B cell (primary cell): ENCODE measurements around the gene OPN1SW. TPM values are rescaled to one million over a fixed set of nuclear protein-coding genes. Genes with fewer than 3 reads are reported as not detected.

Source experiments
- ATAC-seq: fragments of 200-7000 bp; cut with Tn5 transposase; one replicate; pipeline ENCODE4 v1.10.0; 2021; ENCODE audit warnings: low read depth, mild to moderate bottlenecking, moderate number of reproducible peaks, moderate library complexity
- CTCF ChIA-PET: fragments of 350-600 bp; sonication (Branson Sonifier 250); formaldehyde crosslinking; loops from one replicate; lab custom pipeline; 2021; ENCODE audit warnings: antibody characterized with exemption, inconsistent platforms; lab: Charles Lee
- POLR2A ChIA-PET: fragments of 350-600 bp; sonication (Branson Sonifier 250); formaldehyde crosslinking; loops from one replicate; lab custom pipeline; 2021; ENCODE audit warnings: antibody characterized with exemption; lab: Charles Lee
- DNase-seq: peaks from one replicate; pipeline ENCODE4 v3.0.0; 2013
- H2AFZ ChIP-seq: 2 replicates; pipeline ENCODE4 v1.6.1; 2012; ENCODE audit warnings: mild to moderate bottlenecking, low read depth, low read length; ENCODE audit not compliant: insufficient read depth, poor library complexity, severe bottlenecking
- H3K27ac ChIP-seq, 2 donors: 1 replicate in 1 of 2; 2 replicates in 1 of 2; pipeline ENCODE4 v1.5.1; 2012 to 2013; ENCODE audit warnings: low read length in 2 of 2, mild to moderate bottlenecking in 2 of 2, moderate library complexity in 1 of 2
- H3K27me3 ChIP-seq, 4 experiments: fragments of 200-600 bp in 1 of 4; sonication (generic) in 1 of 4; replicated peaks in 1 of 4; 1 replicate in 2 of 4; 2 replicates in 2 of 4; pipeline versions ENCODE4 v1.6.1 to v1.7.0; 2013 to 2016; ENCODE audit warnings: low read length in 3 of 4, mild to moderate bottlenecking in 2 of 4, mixed read lengths in 1 of 4, moderate library complexity in 1 of 4; ENCODE audit not compliant: insufficient read depth in 4 of 4, control insufficient read depth in 3 of 4; ENCODE audit errors: control extremely low read depth in 1 of 4
- H3K36me3 ChIP-seq, 2 experiments: replicated peaks in 1 of 2; 1 replicate in 1 of 2; 2 replicates in 1 of 2; pipeline versions ENCODE4 v1.6.1 to v1.7.1; 2013; ENCODE audit warnings: low read length in 1 of 2; ENCODE audit not compliant: insufficient read depth in 2 of 2, control insufficient read depth in 1 of 2; ENCODE audit errors: control extremely low read depth in 1 of 2, extremely low read depth in 1 of 2
- H3K4me1 ChIP-seq, 2 donors: fragments of 200-600 bp in 1 of 2; sonication (generic) in 1 of 2; 1 replicate in 1 of 2; 2 replicates in 1 of 2; pipeline versions ENCODE4 v1.5.1 to v1.6.1; 2013 to 2017; ENCODE audit warnings: low read length in 2 of 2; ENCODE audit not compliant: control insufficient read depth in 2 of 2, insufficient read depth in 2 of 2
- H3K4me2 ChIP-seq: replicated peaks from 2 replicates; pipeline ENCODE3; 2012; ENCODE audit warnings: mild to moderate bottlenecking, low read depth, low read length; ENCODE audit not compliant: poor library complexity, severe bottlenecking
- H3K4me3 ChIP-seq, 5 experiments: fragments of 200-600 bp in 1 of 5; sonication (generic) in 1 of 5; 1 replicate in 3 of 5; 2 replicates in 2 of 5; pipeline versions ENCODE4 v1.5.1 to v1.7.0; 2011 to 2016; ENCODE audit warnings: low read length in 4 of 5, mild to moderate bottlenecking in 4 of 5, low read depth in 2 of 5, control low read depth in 1 of 5, moderate library complexity in 1 of 5; ENCODE audit not compliant: insufficient read depth in 1 of 5; ENCODE audit errors: control extremely low read depth in 1 of 5, extremely low read depth in 1 of 5
- H3K79me2 ChIP-seq: fragments of 200-600 bp; sonication (generic); one replicate; pipeline ENCODE4 v1.6.0; 2016; ENCODE audit warnings: low read length; ENCODE audit not compliant: control insufficient read depth, insufficient read depth
- H3K9ac ChIP-seq: fragments of 200-600 bp; sonication (generic); 2 replicates; pipeline ENCODE4 v1.6.1; 2017; ENCODE audit warnings: mild to moderate bottlenecking, low read length, moderate library complexity
- H3K9me3 ChIP-seq, 3 donors: one replicate each; pipeline versions ENCODE4 v1.6.1 to v1.7.1; 2013; ENCODE audit warnings: low read length in 2 of 3; ENCODE audit not compliant: control insufficient read depth in 2 of 3, insufficient read depth in 1 of 3; ENCODE audit errors: control extremely low read depth in 1 of 3
- H4K20me1 ChIP-seq: 2 replicates; pipeline ENCODE4 v1.6.0; 2012; ENCODE audit warnings: mild to moderate bottlenecking, low read length; ENCODE audit not compliant: insufficient read depth, control insufficient read depth, poor library complexity, severe bottlenecking
- H3K27ac Mint-ChIP-seq: one replicate; pipeline ENCODE4 v1.8.0; 2021; ENCODE audit warnings: mixed read lengths
- H3K27me3 Mint-ChIP-seq: one replicate; pipeline ENCODE4 v1.8.0; 2021; ENCODE audit warnings: mixed read lengths
- H3K4me1 Mint-ChIP-seq: one replicate; pipeline ENCODE4 v1.8.0; 2021; ENCODE audit warnings: mixed read lengths
- H3K4me3 Mint-ChIP-seq: one replicate; pipeline ENCODE4 v1.8.0; 2021; ENCODE audit warnings: mixed read lengths
- H3K9me3 Mint-ChIP-seq: one replicate; pipeline ENCODE4 v1.8.0; 2022; ENCODE audit warnings: mixed read lengths; ENCODE audit not compliant: insufficient read depth
- EZH2 ChIP-seq: IDR thresholded peaks from 2 replicates; pipeline ENCODE4 v1.6.1; 2012; ENCODE audit warnings: borderline replicate concordance, low read depth, mild to moderate bottlenecking, moderate library complexity, low read length; ENCODE audit not compliant: insufficient read depth, poor library complexity, severe bottlenecking
- whole genome bisulfite sequencing: methylation state at CpG from one replicate; pipeline ENCODE4 v1.1.5; 2013; ENCODE audit warnings: missing lambda C conversion rate; ENCODE audit not compliant: insufficient coverage; 5-methylcytosine and 5-hydroxymethylcytosine counted together
- intact Hi-C: fragments of 100-400 bp; cut with micrococcal nuclease; formaldehyde crosslinking; loops from one replicate; pipeline ENCODE4 v1.10.0; 2022
- polyA plus RNA-seq: library from polyadenylated mRNA; depleted of rRNA; stranded (reverse); fragments of >200 nt; gene quantifications from 2 replicates; pipeline ENCODE4 v1.2.3, GENCODE V29; 2012
- total RNA-seq, 2 donors: library from RNA; stranded (reverse); fragments of 120-200 nt in 1 of 2; gene quantifications; 1 replicate in 1 of 2; 2 replicates in 1 of 2; pipeline versions ENCODE4 v1.2.3 to v1.2.4, GENCODE V29; 2013 to 2022
- TF ChIP-seq, protein P1 (sequence below): fragments of 200-600 bp; IDR thresholded peaks from one replicate; pipeline ENCODE4 v1.8.0; 2022; ENCODE audit warnings: antibody characterized with exemption, mild to moderate bottlenecking

OPN1SW gene
- total and polyA plus RNA-seq, 2 donors (not counting 1 experiment from before 2014, with no cell fraction given): not detected

DNA sequence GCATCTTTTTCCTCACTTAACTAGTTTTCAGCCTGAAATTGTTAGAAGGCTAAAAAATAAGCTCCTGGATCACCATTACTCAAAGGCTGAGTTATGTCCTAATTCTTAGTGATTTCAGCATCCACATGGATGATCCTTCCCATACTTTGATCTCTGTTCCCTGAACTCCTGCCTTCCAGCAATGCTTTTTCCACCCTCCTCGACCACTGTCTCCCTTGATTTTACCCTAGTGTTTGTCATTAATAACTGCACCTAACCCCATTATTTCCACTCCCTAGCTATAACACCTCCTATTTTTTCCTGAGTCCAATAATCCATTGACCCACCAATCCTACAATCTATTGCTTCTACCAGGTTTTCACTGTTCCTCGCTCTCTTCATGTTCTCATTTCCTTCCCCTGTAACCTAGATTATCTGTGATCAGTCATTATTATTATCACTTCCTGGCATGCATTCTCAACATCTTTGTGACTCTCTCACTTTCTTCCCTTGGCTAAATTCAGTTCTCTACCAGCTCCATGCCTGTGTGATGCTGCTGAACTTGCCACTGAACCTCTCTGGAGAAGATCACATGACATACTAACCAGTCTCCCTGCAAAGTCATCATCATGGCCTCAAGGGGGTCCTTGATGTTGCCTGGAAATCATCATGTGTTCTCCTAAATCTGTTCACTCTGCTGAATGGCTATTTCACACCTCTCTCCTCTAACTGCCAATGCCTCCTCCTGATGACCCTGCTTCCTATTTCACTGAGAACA, 42.9 kb downstream of the OPN1SW start:
- Mint-ChIP-seq H3K4me1 (peaks cover 4% of the 10 kb centered on the region), H3K27ac (no peak overlapping the region), H3K4me3 (no peak overlapping the region), H3K9me3 (no peaks in the 10 kb centered on the region), H3K27me3 (peaks cover 8% of the 10 kb centered on the region)
- peaks cover 3% of the 10 kb centered on the region for H3K79me2 ChIP-seq
- ChIA-PET CTCF (no interaction called here), POLR2A (no interaction called here)
- no peak for DNase-seq
- no peak overlapping the region for H3K4me2 ChIP-seq
- H3K4me1 ChIP-seq: peaks cover 20 to 26% of the 10 kb centered on the region in 2 donors
- no peak overlapping the region for H3K9ac ChIP-seq
- no peak for ATAC-seq
- intact Hi-C loops: loop anchor here (1.0 to 10.0 kb wide), 2 partner anchors 31 to 278 kb away; partner anchors contain the start of gene HILPDA
- H3K36me3 ChIP-seq: no peaks in the 10 kb centered on the region
- H3K9me3 ChIP-seq: no peaks in the 10 kb centered on the region
- H4K20me1 ChIP-seq: no peaks in the 10 kb centered on the region
- H2AFZ ChIP-seq: no peak overlapping the region
- no peak for TF ChIP-seq EZH2
- TF ChIP-seq, protein P1, sequence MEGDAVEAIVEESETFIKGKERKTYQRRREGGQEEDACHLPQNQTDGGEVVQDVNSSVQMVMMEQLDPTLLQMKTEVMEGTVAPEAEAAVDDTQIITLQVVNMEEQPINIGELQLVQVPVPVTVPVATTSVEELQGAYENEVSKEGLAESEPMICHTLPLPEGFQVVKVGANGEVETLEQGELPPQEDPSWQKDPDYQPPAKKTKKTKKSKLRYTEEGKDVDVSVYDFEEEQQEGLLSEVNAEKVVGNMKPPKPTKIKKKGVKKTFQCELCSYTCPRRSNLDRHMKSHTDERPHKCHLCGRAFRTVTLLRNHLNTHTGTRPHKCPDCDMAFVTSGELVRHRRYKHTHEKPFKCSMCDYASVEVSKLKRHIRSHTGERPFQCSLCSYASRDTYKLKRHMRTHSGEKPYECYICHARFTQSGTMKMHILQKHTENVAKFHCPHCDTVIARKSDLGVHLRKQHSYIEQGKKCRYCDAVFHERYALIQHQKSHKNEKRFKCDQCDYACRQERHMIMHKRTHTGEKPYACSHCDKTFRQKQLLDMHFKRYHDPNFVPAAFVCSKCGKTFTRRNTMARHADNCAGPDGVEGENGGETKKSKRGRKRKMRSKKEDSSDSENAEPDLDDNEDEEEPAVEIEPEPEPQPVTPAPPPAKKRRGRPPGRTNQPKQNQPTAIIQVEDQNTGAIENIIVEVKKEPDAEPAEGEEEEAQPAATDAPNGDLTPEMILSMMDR: no peak
- H3K27me3 ChIP-seq: peaks cover 0 to 7% (median 0%) of the 10 kb centered on the region in 4 experiments
- no peak overlapping the region for H3K27ac ChIP-seq
- 95% methylated on average over 2 of the region's 2 CpGs for WGBS
- H3K4me3 ChIP-seq: no peak overlapping the region

DNA sequence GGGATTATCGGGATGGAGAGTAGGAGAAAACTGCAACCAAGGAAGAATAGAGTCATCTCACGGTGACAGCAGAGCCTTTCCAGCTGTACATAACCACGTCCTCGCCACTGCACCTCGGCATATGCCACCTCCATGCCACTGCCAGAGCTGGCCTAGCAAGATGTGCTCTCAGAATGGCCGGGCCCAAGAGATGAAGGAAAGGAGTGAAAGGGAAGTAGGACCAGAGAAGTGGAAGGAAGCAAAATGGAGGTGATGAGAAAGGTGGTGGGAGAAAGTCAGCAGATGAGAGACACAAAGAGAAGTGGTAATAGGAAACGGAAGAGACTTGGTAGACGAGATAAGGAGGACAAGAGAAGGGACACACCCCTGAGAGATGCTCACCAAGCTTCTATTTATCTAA, 44.4 kb downstream of the OPN1SW start:
- CTCF ChIA-PET: no interaction called here
- Histone ChIP-seq H2AFZ (no peak overlapping the region), H3K27ac (no peak overlapping the region), H4K20me1 (no peaks in the 10 kb centered on the region), H3K9ac (no peak overlapping the region), H3K27me3 (peaks cover 0 to 7% (median 0%) of the 10 kb centered on the region in 4 experiments), H3K79me2 (no peaks in the 10 kb centered on the region), H3K4me1 (peaks cover 19 to 20% of the 10 kb centered on the region in 2 donors), H3K4me3 (no peak overlapping the region), H3K9me3 (no peaks in the 10 kb centered on the region), H3K4me2 (no peak overlapping the region), H3K36me3 (no peaks in the 10 kb centered on the region)
- no peak for TF ChIP-seq EZH2
- TF ChIP-seq, protein P1: no peak
- H3K4me3 Mint-ChIP-seq: no peak overlapping the region
- ATAC-seq: no peak
- intact Hi-C loops: loop anchor here (10.0 kb wide), 1 partner anchor 276 kb away; the partner anchor contains the start of gene HILPDA
- WGBS: 76% methylated on average over 6 of the region's 8 CpGs
- H3K27ac Mint-ChIP-seq: no peak overlapping the region
- no peaks in the 10 kb centered on the region for H3K4me1 Mint-ChIP-seq
- DNase-seq: no peak
- POLR2A ChIA-PET: no interaction called here
- H3K9me3 Mint-ChIP-seq: no peaks in the 10 kb centered on the region
- H3K27me3 Mint-ChIP-seq: peaks cover 11% of the 10 kb centered on the region
